Transverse colon (tissue), 4 donors: ENCODE data around the gene TCFL5. TPM values are rescaled to one million over a fixed set of nuclear protein-coding genes. Genes with fewer than 3 reads are reported as not detected.

Experiments used
- DNase-seq: peaks from one replicate; pipeline ENCODE4 v3.0.0-alpha.2; 2019
- H3K27ac ChIP-seq, 4 donors: fragments of 200-600 bp; sonication (generic); 2 replicates each; pipeline ENCODE4 v1.5.1; 2016 to 2018; ENCODE audit warnings: inconsistent platforms in 4 of 4
- H3K27me3 ChIP-seq: fragments of 200-600 bp; sonication (generic); 2 replicates; pipeline ENCODE4 v1.5.1; 2017; ENCODE audit warnings: inconsistent platforms
- H3K36me3 ChIP-seq, 4 donors: fragments of 200-600 bp; sonication (generic); 2 replicates each; pipeline ENCODE4 v1.5.1; 2017 to 2019; ENCODE audit warnings: inconsistent platforms in 4 of 4
- H3K4me1 ChIP-seq, 4 donors: fragments of 200-600 bp; sonication (generic); 2 replicates each; pipeline ENCODE4 v1.5.1; 2017 to 2020; ENCODE audit warnings: inconsistent platforms in 4 of 4
- H3K4me3 ChIP-seq, 4 donors: fragments of 200-600 bp; sonication (generic); 1 replicate in 1 of 4; 2 replicates in 3 of 4; pipeline versions ENCODE4 v1.5.1 to v1.6.1; 2017 to 2019; ENCODE audit warnings: inconsistent platforms in 4 of 4
- H3K9me3 ChIP-seq, 2 donors: fragments of 200-600 bp; sonication (generic); 2 replicates each; pipeline ENCODE4 v1.5.1; 2017 to 2019; ENCODE audit warnings: inconsistent platforms in 2 of 2
- EP300 ChIP-seq: sonication (generic); formaldehyde crosslinking; IDR thresholded peaks from one replicate; pipeline ENCODE4 v1.6.1; 2017; ENCODE audit warnings: antibody characterized with exemption, low read depth
- POLR2A ChIP-seq: fragments of 450-650 bp; IDR thresholded peaks from one replicate; pipeline ENCODE4 v1.6.1; 2016; ENCODE audit warnings: antibody characterized with exemption, mild to moderate bottlenecking, moderate library complexity
- POLR2AphosphoS5 ChIP-seq, 3 donors: sonication (generic); formaldehyde crosslinking; IDR thresholded peaks; one replicate each; pipeline ENCODE4 v1.6.1; 2016; ENCODE audit warnings: antibody characterized with exemption in 3 of 3
- WGBS, 2 donors: methylation state at CpG; one replicate each; pipeline ENCODE4 v1.1.5; 2018; ENCODE audit warnings: low coverage in 1 of 2; 5-methylcytosine and 5-hydroxymethylcytosine counted together
- in situ Hi-C, 4 donors: fragments of 200-750 bp; cut with MboI; loops; one replicate each; pipeline versions ENCODE4 v1.15.0 to v1.15.1; 2017; ENCODE audit warnings: low sequenced_read_pairs in 3 of 4, low pct_ligation_motif_present in 1 of 4, low pct_unique_long_range_greater_than_20kb in 1 of 4
- intact Hi-C: fragments of 100-400 bp; cut with DNase I; formaldehyde crosslinking; loops from one replicate; pipeline ENCODE4 v1.15.1; 2023; ENCODE audit warnings: low total_unique reads
- total RNA-seq, 4 donors: library from RNA; depleted of rRNA; stranded (reverse); fragments of >200 nt; gene quantifications; one replicate each; pipeline ENCODE4 v1.1.0, GENCODE V29; 2016
- TF ChIP-seq, protein P1 (sequence below), 5 experiments: fragments of 200-600 bp in 3 of 5; fragments of 450-650 bp in 2 of 5; sonication (generic) in 3 of 5; IDR thresholded peaks; 1 replicate in 2 of 5; 2 replicates in 3 of 5; pipeline ENCODE4 v1.5.1; 2016 to 2017; ENCODE audit warnings: antibody characterized with exemption in 5 of 5, inconsistent platforms in 3 of 5, mild to moderate bottlenecking in 2 of 5, moderate library complexity in 1 of 5

The TCFL5 gene
- total RNA-seq, 4 donors from 2014 or later, result 5.2 to 19.9 (median 5.9) TPM

DNA sequence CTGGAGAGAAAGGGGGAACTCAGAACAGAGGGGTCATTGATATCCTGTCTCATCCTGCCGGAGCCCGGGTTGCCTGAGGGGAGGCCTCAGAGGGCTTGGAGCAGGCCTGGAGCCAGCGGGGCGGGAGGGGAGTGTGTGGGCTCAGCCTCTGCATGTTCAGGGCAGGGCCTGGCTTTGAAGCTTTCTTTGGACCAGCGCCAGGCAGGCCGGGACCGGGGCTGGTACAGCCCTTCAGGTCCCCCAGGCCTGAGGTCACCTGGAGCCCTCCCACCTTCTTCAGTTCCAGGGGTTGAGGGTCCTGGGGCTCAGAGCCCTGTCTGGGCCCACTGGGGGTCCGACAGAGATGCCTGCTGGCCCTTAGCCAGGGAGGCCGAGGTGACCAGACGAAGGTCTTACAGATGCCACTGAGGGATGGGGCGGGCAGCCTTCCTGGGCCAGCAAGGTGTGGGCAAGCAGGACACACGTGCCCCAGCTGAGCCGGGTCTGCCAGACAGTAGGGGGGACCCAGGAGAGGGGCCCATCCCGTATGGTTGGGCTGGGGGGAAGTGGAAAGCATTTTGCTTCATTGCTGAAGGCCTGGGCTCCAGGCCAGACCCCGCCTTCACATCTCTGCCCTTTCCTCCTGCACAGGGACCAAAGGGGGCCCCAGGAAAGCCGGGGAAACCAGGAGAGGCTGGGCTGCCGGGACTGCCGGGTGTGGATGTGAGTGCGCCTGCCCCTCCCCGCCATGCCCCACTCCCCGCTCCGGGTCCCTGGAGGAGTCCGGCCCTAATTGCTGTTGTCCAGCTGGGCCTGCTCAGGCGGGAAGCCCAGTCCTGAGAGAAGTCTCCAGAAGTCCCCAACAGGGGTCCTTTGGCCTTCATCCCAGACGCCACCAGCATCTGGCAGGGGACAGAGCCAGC lies 42.8 kb downstream of the TCFL5 start:
- 16% methylated on average over 18 of the region's 25 CpGs; no CpG with 5 or more reads in 1 of the 2 donors for WGBS, 2 donors
- in situ Hi-C loops, result no loop called here
- no peaks in the 10 kb centered on the region for H3K36me3 ChIP-seq
- intact Hi-C loops, result no loop called here
- H3K9me3 ChIP-seq, result no peaks in the 10 kb centered on the region
- peak overlapping the region in 1 of 4 donors; percentile 41 for H3K27ac ChIP-seq
- TF ChIP-seq EP300 (no peak), POLR2AphosphoS5 (IDR thresholded peaks at IDR 0.05) (no peak), POLR2A (no peak)
- TF ChIP-seq, protein P1, sequence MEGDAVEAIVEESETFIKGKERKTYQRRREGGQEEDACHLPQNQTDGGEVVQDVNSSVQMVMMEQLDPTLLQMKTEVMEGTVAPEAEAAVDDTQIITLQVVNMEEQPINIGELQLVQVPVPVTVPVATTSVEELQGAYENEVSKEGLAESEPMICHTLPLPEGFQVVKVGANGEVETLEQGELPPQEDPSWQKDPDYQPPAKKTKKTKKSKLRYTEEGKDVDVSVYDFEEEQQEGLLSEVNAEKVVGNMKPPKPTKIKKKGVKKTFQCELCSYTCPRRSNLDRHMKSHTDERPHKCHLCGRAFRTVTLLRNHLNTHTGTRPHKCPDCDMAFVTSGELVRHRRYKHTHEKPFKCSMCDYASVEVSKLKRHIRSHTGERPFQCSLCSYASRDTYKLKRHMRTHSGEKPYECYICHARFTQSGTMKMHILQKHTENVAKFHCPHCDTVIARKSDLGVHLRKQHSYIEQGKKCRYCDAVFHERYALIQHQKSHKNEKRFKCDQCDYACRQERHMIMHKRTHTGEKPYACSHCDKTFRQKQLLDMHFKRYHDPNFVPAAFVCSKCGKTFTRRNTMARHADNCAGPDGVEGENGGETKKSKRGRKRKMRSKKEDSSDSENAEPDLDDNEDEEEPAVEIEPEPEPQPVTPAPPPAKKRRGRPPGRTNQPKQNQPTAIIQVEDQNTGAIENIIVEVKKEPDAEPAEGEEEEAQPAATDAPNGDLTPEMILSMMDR (IDR thresholded peaks at IDR 0.05), result no peak
- peaks cover 66% of the 10 kb centered on the region for H3K27me3 ChIP-seq
- H3K4me1 ChIP-seq, result peaks cover 18 to 39% (median 30%) of the 10 kb centered on the region in 4 donors
- no peak overlapping the region for H3K4me3 ChIP-seq
- DNase-seq, result peak; percentile 56

DNA sequence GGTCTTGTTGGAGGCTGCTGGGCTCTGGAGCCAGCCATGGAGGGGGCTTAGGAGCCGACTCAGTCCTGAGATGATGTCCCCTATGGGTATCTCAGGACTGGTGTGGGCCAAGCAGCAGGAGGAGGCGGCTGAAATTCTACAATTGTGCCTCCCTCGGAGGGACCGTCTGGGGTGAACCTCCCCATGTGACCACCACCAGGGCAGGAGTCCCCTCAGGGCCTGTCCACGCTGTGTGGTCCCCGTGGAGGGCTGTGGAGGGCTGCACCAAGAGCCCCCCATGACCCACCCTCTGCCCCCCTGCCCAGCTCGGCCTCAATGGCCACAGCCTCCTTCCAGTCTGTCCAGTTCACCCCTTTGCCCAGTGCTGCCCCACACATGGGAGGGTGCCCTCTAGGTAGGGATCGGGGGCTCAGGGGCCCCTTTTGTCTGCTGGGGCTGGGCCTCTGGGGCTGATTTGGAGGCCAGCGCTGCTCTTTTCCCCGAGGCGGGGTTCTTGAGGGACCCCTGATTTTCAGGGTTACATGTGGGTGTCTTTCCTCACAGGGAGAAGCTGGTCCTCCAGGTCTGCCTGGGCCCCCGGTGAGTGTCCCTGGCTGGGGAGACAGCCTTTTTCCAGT lies 43.5 kb downstream of the TCFL5 start:
- peaks cover 66% of the 10 kb centered on the region for H3K27me3 ChIP-seq

DNA sequence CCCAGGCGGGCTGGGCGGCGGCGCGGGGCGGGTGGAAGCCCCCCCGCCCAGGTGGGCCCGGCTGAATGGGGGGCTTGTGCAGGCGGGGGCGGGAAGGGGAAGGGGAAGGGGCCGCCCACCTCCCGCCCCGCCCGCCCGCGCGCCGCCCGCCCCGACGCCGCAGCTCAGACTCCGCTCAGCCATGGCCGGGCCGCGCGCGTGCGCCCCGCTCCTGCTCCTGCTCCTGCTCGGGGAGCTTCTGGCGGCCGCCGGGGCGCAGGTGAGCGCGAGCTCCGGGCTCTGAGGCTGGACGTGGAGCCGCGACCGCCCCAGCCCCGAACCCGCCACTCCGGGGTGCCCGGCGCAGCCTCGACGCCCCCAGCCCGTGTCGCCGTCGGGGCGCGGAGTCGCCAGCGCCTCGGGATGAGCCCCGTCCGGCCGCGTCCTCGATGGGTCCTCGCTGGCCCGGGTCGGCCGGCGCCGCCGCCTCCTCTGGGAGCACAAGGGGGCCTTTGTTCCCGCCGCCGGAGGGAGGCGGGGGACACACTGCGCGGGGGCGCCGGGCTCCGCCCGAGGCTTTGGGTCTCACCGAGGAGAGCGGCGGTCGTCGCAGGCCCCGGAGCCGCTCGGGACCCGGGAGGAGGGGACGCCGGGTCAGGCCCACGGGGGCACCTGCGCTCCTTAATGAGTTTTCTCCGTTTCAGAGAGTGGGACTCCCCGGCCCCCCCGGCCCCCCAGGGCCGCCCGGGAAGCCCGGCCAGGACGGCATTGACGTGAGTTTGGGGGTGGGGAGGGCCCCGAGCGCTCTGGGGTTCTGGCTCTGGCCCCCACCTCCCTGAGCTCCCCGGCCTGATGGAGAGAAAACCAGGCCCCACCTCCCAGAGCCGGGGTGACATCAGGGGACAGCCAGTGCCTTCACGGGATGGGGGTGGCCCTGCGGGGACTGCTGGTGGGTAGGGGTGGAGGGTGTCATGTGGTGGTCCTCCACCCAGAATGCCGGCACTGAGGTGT lies 44.4 kb downstream of the TCFL5 start, which contains the start of gene COL9A3:
TSS of gene COL9A3 (plus strand) at position 167 of the 990 bp plus-strand sequence. CDS start at position 182, 15 bp downstream.
- peaks cover 66% of the 10 kb centered on the region for H3K27me3 ChIP-seq
- H3K36me3 ChIP-seq, result peaks cover 0 to 8% (median 3%) of the 10 kb centered on the region in 4 donors
- H3K9me3 ChIP-seq, result no peaks in the 10 kb centered on the region
- peaks cover 16 to 39% (median 30%) of the 10 kb centered on the region in 4 donors for H3K4me1 ChIP-seq
- intact Hi-C loops, result no loop called here
- 7% methylated on average over 31 of the region's 108 CpGs; no CpG with 5 or more reads in 1 of the 2 donors for WGBS, 2 donors
- no peak for DNase-seq
- TF ChIP-seq, protein P1 (IDR thresholded peaks at IDR 0.05), result no peak
- no peak for TF ChIP-seq POLR2AphosphoS5 (IDR thresholded peaks at IDR 0.05)
- TF ChIP-seq POLR2A, result no peak
- TF ChIP-seq EP300, result no peak
- peak within 1 kb of the TSS in 3 of 4 donors; percentile 7 to 41 (median 10) for H3K27ac ChIP-seq
- peak within 1 kb of the TSS in 3 of 4 donors; percentile 4 to 35 (median 8) for H3K4me3 ChIP-seq
- in situ Hi-C loops, result no loop called here

More for the DNA sequence above, 43.5 kb downstream of the TCFL5 start:
- 56% methylated on average over 6 of the region's 12 CpGs; no CpG with 5 or more reads in 1 of the 2 donors for WGBS, 2 donors
- Histone ChIP-seq H3K9me3 (no peaks in the 10 kb centered on the region), H3K27ac (peak overlapping the region in 1 of 4 donors; percentile 41), H3K36me3 (no peaks in the 10 kb centered on the region), H3K4me3 (no peak overlapping the region), H3K4me1 (peaks cover 16 to 39% (median 30%) of the 10 kb centered on the region in 4 donors)
- in situ Hi-C loops (no loop called here), intact Hi-C loops (no loop called here)
- TF ChIP-seq POLR2AphosphoS5 (IDR thresholded peaks at IDR 0.05), result no peak
- no peak for TF ChIP-seq POLR2A
- TF ChIP-seq, protein P1 (IDR thresholded peaks at IDR 0.05), result no peak
- no peak for TF ChIP-seq EP300
- no peak for DNase-seq
